BLaER1 treated with 17β-estradiol and CSF1 and Interleukin-3, amounts not matched to agents 10 nM and 100 nM (cell line): ENCODE data around the gene DDRGK1.
"Not testable (repeated sequence)": the region's sequence is repeated elsewhere in the genome, so short reads cannot be mapped to it uniquely, and the experiment has no call there.

Experiments used
- H3K27ac ChIP-seq, 11 experiments: shearing (Covaris generic); formaldehyde crosslinking; 2 replicates each; pipeline ENCODE4 v1.8.1; 2022
- H3K27me3 ChIP-seq, 11 experiments: shearing (Covaris generic); formaldehyde crosslinking; 2 replicates each; pipeline ENCODE4 v1.8.1; 2022
- H3K36me3 ChIP-seq, 11 experiments: shearing (Covaris generic); formaldehyde crosslinking; 2 replicates each; pipeline ENCODE4 v1.8.1; 2022
- H3K4me1 ChIP-seq, 10 experiments: shearing (Covaris generic); formaldehyde crosslinking; 2 replicates each; pipeline ENCODE4 v1.8.1; 2022
- H3K4me2 ChIP-seq, 11 experiments: shearing (Covaris generic); formaldehyde crosslinking; 2 replicates each; pipeline ENCODE4 v1.8.1; 2022
- H3K4me3 ChIP-seq, 10 experiments: shearing (Covaris generic); formaldehyde crosslinking; 2 replicates each; pipeline ENCODE4 v1.8.1; 2022
- H3K9ac ChIP-seq, 11 experiments: shearing (Covaris generic); formaldehyde crosslinking; 2 replicates each; pipeline ENCODE4 v1.8.1; 2022
- H3K9me3 ChIP-seq, 11 experiments: shearing (Covaris generic); formaldehyde crosslinking; replicated peaks in 1 of 11; 2 replicates each; pipeline ENCODE4 v1.8.1; 2022
- H4K20me1 ChIP-seq, 11 experiments: shearing (Covaris generic); formaldehyde crosslinking; 2 replicates each; pipeline ENCODE4 v1.8.1; 2022
- Cebpa-rat ChIP-seq, 11 experiments: shearing (Covaris generic); IDR thresholded peaks; 2 replicates each; pipeline ENCODE4 v1.8.1; 2022

DDRGK1 gene

GRCh38 chr20:3199206-3199605, 5.3 kb downstream of the DDRGK1 start:
- H3K4me2 ChIP-seq: no peak overlapping the region
- peaks cover 65 to 89% (median 77%) of the 10 kb centered on the region in 11 experiments for H3K36me3 ChIP-seq
- no peak overlapping the region for H3K9ac ChIP-seq

GRCh38 chr20:3195590-3196237, 8.8 kb downstream of the DDRGK1 start:
- Histone ChIP-seq H3K27ac (no peak overlapping the region), H3K36me3 (peaks cover 92 to 100% (median 98%) of the 10 kb centered on the region in 11 experiments), H3K9me3 (no peaks in the 10 kb centered on the region), H3K9ac (no peak overlapping the region), H3K4me2 (no peak overlapping the region), H3K4me3 (no peak overlapping the region), H4K20me1 (peaks cover 0 to 46% (median 0%) of the 10 kb centered on the region in 11 experiments; a peak in 6 of 22 replicates), H3K4me1 (no peaks in the 10 kb centered on the region), H3K27me3 (no peaks in the 10 kb centered on the region)
- no peak for TF ChIP-seq Cebpa-rat (IDR thresholded peaks at IDR 0.05)

More at GRCh38 chr20:3199206-3199605, 5.3 kb downstream of the DDRGK1 start:
- no peak for TF ChIP-seq Cebpa-rat (IDR thresholded peaks at IDR 0.05)
- Histone ChIP-seq H4K20me1 (peaks cover 0 to 26% (median 7%) of the 10 kb centered on the region in 11 experiments; a peak in 7 of 22 replicates), H3K4me1 (peaks cover 9 to 18% (median 16%) of the 10 kb centered on the region in 10 experiments), H3K9me3 (no peaks in the 10 kb centered on the region), H3K4me3 (no peak overlapping the region), H3K27ac (no peak overlapping the region), H3K27me3 (no peaks in the 10 kb centered on the region)

GRCh38 chr20:3194617-3195280, 9.7 kb downstream of the DDRGK1 start:
- peaks cover 92 to 100% (median 98%) of the 10 kb centered on the region in 11 experiments for H3K36me3 ChIP-seq

GRCh38 chr20:3193806-3194616, 10.5 kb downstream of the DDRGK1 start:
- H3K9ac ChIP-seq: no peak overlapping the region
- H3K27me3 ChIP-seq: no peaks in the 10 kb centered on the region
- no peak for TF ChIP-seq Cebpa-rat (IDR thresholded peaks at IDR 0.05)
- H3K4me3 ChIP-seq: no peak overlapping the region
- no peak overlapping the region for H3K27ac ChIP-seq
- H4K20me1 ChIP-seq: peaks cover 0 to 44% (median 0%) of the 10 kb centered on the region in 11 experiments; a peak in 6 of 22 replicates
- no peaks in the 10 kb centered on the region for H3K9me3 ChIP-seq
- H3K36me3 ChIP-seq: peaks cover 87 to 99% (median 97%) of the 10 kb centered on the region in 11 experiments
- no peak overlapping the region for H3K4me2 ChIP-seq
- H3K4me1 ChIP-seq: no peaks in the 10 kb centered on the region

More at GRCh38 chr20:3194617-3195280, 9.7 kb downstream of the DDRGK1 start:
- Histone ChIP-seq H3K4me1 (no peaks in the 10 kb centered on the region), H3K9ac (no peak overlapping the region), H4K20me1 (peaks cover 0 to 51% (median 0%) of the 10 kb centered on the region in 11 experiments; a peak in 6 of 22 replicates), H3K27ac (no peak overlapping the region), H3K27me3 (no peaks in the 10 kb centered on the region), H3K9me3 (no peaks in the 10 kb centered on the region), H3K4me2 (no peak overlapping the region), H3K4me3 (no peak overlapping the region)
- TF ChIP-seq Cebpa-rat (IDR thresholded peaks at IDR 0.05): no peak

GRCh38 chr20:3192226-3193015, 12.1 kb downstream of the DDRGK1 start:
- Histone ChIP-seq H3K4me3 (no peak overlapping the region), H3K9ac (no peak overlapping the region), H4K20me1 (peaks cover 0 to 41% (median 0%) of the 10 kb centered on the region in 11 experiments; a peak in 6 of 22 replicates), H3K36me3 (peaks cover 79 to 99% (median 93%) of the 10 kb centered on the region in 11 experiments), H3K27me3 (no peaks in the 10 kb centered on the region), H3K9me3 (no peaks in the 10 kb centered on the region), H3K4me1 (no peaks in the 10 kb centered on the region), H3K27ac (no peak overlapping the region), H3K4me2 (no peak overlapping the region)
- no peak for TF ChIP-seq Cebpa-rat (IDR thresholded peaks at IDR 0.05)

GRCh38 chr20:3190681-3191111, 13.8 kb downstream of the DDRGK1 start:
- Histone ChIP-seq H4K20me1 (peaks cover 0 to 41% (median 0%) of the 10 kb centered on the region in 11 experiments; a peak in 6 of 22 replicates), H3K9me3 (no peaks in the 10 kb centered on the region), H3K9ac (no peak overlapping the region), H3K27ac (no peak overlapping the region), H3K27me3 (no peaks in the 10 kb centered on the region), H3K4me3 (no peak overlapping the region), H3K4me1 (no peaks in the 10 kb centered on the region), H3K4me2 (no peak overlapping the region), H3K36me3 (peaks cover 64 to 81% (median 77%) of the 10 kb centered on the region in 11 experiments)
- no peak for TF ChIP-seq Cebpa-rat (IDR thresholded peaks at IDR 0.05)

GRCh38 chr20:3189561-3190131, 14.8 kb downstream of the DDRGK1 start:
- no peak overlapping the region for H3K27ac ChIP-seq
- TF ChIP-seq Cebpa-rat (IDR thresholded peaks at IDR 0.05): no peak
- H3K4me2 ChIP-seq: no peak overlapping the region
- no peaks in the 10 kb centered on the region for H3K27me3 ChIP-seq
- no peak overlapping the region for H3K9ac ChIP-seq
- no peak overlapping the region for H3K4me3 ChIP-seq
- no peaks in the 10 kb centered on the region; a peak in 1 of 20 replicates for H3K4me1 ChIP-seq
- H3K36me3 ChIP-seq: peaks cover 54 to 71% (median 67%) of the 10 kb centered on the region in 11 experiments
- no peaks in the 10 kb centered on the region for H3K9me3 ChIP-seq
- peaks cover 0 to 36% (median 0%) of the 10 kb centered on the region in 11 experiments; a peak in 6 of 22 replicates for H4K20me1 ChIP-seq

- H3K4me3 ChIP-seq: no peak overlapping the region
- H3K4me1 ChIP-seq: no peaks in the 10 kb centered on the region; a peak in 1 of 20 replicates
- H4K20me1 ChIP-seq: peaks cover 0 to 31% (median 0%) of the 10 kb centered on the region in 11 experiments; a peak in 5 of 22 replicates
- H3K9me3 ChIP-seq: no peaks in the 10 kb centered on the region
- no peaks in the 10 kb centered on the region for H3K27me3 ChIP-seq
- H3K9ac ChIP-seq: no peak overlapping the region
- no peak for TF ChIP-seq Cebpa-rat (IDR thresholded peaks at IDR 0.05)
- peaks cover 46 to 64% (median 60%) of the 10 kb centered on the region in 11 experiments for H3K36me3 ChIP-seq
- no peak overlapping the region for H3K4me2 ChIP-seq
- H3K27ac ChIP-seq: no peak overlapping the region
Observed at GRCh38 chr20:3188823-3189413, 15.6 kb downstream of the DDRGK1 start.

GRCh38 chr20:3187861-3188260, 16.6 kb downstream of the DDRGK1 start:
- H3K4me3 ChIP-seq, H3K9me3 ChIP-seq, H3K4me2 ChIP-seq, H3K4me1 ChIP-seq, H3K9ac ChIP-seq, H3K27ac ChIP-seq, H3K27me3 ChIP-seq: not testable (repeated sequence)
- peaks cover 36 to 53% (median 49%) of the 10 kb centered on the region in 11 experiments for H3K36me3 ChIP-seq
- H4K20me1 ChIP-seq: peaks cover 0 to 23% (median 0%) of the 10 kb centered on the region in 11 experiments; a peak in 5 of 22 replicates
